ENCODE results near the gene ACTL8. TPM values are rescaled to one million over a fixed set of nuclear protein-coding genes. Genes with fewer than 3 reads are reported as not detected.

The ACTL8 gene
- total and polyA plus RNA-seq, 2 donors, result not detected

- Histone ChIP-seq H3K36me3 (ENCODE audit: insufficient read depth) (no peaks in the 10 kb centered on the region), H3K4me1 (ENCODE audit: insufficient read depth) (no peaks in the 10 kb centered on the region), H3K27ac (ENCODE audit: low read depth) (no peak overlapping the region), H3K4me3 (ENCODE audit: low read depth, low read length) (no peak overlapping the region)
- WGBS, result 77% methylated on average over 4 of the region's 4 CpGs
- DNase-seq (ENCODE audit: extremely low spot score), result no peak
Observed at GRCh38 chr1:17857109-17857499, 102.0 kb downstream of the ACTL8 start.

GRCh38 chr1:17857996-17858395 lies 102.9 kb downstream of the ACTL8 start:
- Histone ChIP-seq H3K27ac (ENCODE audit: low read depth) (no peak overlapping the region), H3K36me3 (ENCODE audit: insufficient read depth) (no peaks in the 10 kb centered on the region), H3K4me3 (ENCODE audit: low read depth, low read length) (no peak overlapping the region), H3K4me1 (ENCODE audit: insufficient read depth) (no peaks in the 10 kb centered on the region)
- no peak for DNase-seq (ENCODE audit: extremely low spot score)
- WGBS, result 48% methylated on average over 5 of the region's 5 CpGs

GRCh38 chr1:17860812-17861211 lies 105.7 kb downstream of the ACTL8 start:
- WGBS, result 90% methylated on average over 1 of the region's 1 CpG
- H3K36me3 ChIP-seq (ENCODE audit: insufficient read depth), result no peaks in the 10 kb centered on the region
- no peak overlapping the region for H3K27ac ChIP-seq (ENCODE audit: low read depth)
- DNase-seq (ENCODE audit: extremely low spot score), result no peak
- no peaks in the 10 kb centered on the region for H3K4me1 ChIP-seq (ENCODE audit: insufficient read depth)
- no peak overlapping the region for H3K4me3 ChIP-seq (ENCODE audit: low read depth, low read length)

- Histone ChIP-seq H3K27ac (ENCODE audit: low read depth) (no peak overlapping the region), H3K4me1 (ENCODE audit: insufficient read depth) (no peaks in the 10 kb centered on the region), H3K36me3 (ENCODE audit: insufficient read depth) (no peaks in the 10 kb centered on the region), H3K4me3 (ENCODE audit: low read depth, low read length) (no peak overlapping the region)
- 21% methylated on average over 3 of the region's 3 CpGs for WGBS
- no peak for DNase-seq (ENCODE audit: extremely low spot score)
Observed at GRCh38 chr1:17861685-17862084, 106.6 kb downstream of the ACTL8 start.

- 64% methylated on average over 2 of the region's 2 CpGs for WGBS
- no peak for DNase-seq (ENCODE audit: extremely low spot score)
- Histone ChIP-seq H3K4me1 (ENCODE audit: insufficient read depth) (no peaks in the 10 kb centered on the region), H3K36me3 (ENCODE audit: insufficient read depth) (no peaks in the 10 kb centered on the region), H3K4me3 (ENCODE audit: low read depth, low read length) (no peak overlapping the region), H3K27ac (ENCODE audit: low read depth) (no peak overlapping the region)
Observed at GRCh38 chr1:17862121-17862520, 107.0 kb downstream of the ACTL8 start.

GRCh38 chr1:17865912-17866739 lies 111.0 kb downstream of the ACTL8 start:
- Histone ChIP-seq H3K36me3 (ENCODE audit: insufficient read depth) (no peaks in the 10 kb centered on the region), H3K4me1 (ENCODE audit: insufficient read depth) (no peaks in the 10 kb centered on the region), H3K4me3 (ENCODE audit: low read depth, low read length) (no peak overlapping the region), H3K27ac (ENCODE audit: low read depth) (no peak overlapping the region)
- WGBS, result 63% methylated on average over 9 of the region's 9 CpGs
- no peak for DNase-seq (ENCODE audit: extremely low spot score)

- Histone ChIP-seq H3K27ac (ENCODE audit: low read depth) (no peak overlapping the region), H3K36me3 (ENCODE audit: insufficient read depth) (no peaks in the 10 kb centered on the region), H3K4me3 (ENCODE audit: low read depth, low read length) (no peak overlapping the region), H3K4me1 (ENCODE audit: insufficient read depth) (no peaks in the 10 kb centered on the region)
- 85% methylated on average over 3 of the region's 3 CpGs for WGBS
- no peak for DNase-seq (ENCODE audit: extremely low spot score)
Observed at GRCh38 chr1:17866740-17867029, 111.6 kb downstream of the ACTL8 start.

GRCh38 chr1:17867470-17867869 lies 112.3 kb downstream of the ACTL8 start:
- Histone ChIP-seq H3K4me3 (ENCODE audit: low read depth, low read length) (no peak overlapping the region), H3K4me1 (ENCODE audit: insufficient read depth) (no peaks in the 10 kb centered on the region), H3K36me3 (ENCODE audit: insufficient read depth) (no peaks in the 10 kb centered on the region), H3K27ac (ENCODE audit: low read depth) (no peak overlapping the region)
- 96% methylated on average over 8 of the region's 8 CpGs for WGBS
- DNase-seq (ENCODE audit: extremely low spot score), result no peak

GRCh38 chr1:17869815-17870214 lies 114.7 kb downstream of the ACTL8 start:
- Histone ChIP-seq H3K36me3 (ENCODE audit: insufficient read depth) (no peaks in the 10 kb centered on the region), H3K27ac (ENCODE audit: low read depth) (no peak overlapping the region), H3K4me1 (ENCODE audit: insufficient read depth) (no peaks in the 10 kb centered on the region), H3K4me3 (ENCODE audit: low read depth, low read length) (no peak overlapping the region)
- 57% methylated on average over 3 of the region's 3 CpGs for WGBS
- DNase-seq (ENCODE audit: extremely low spot score), result no peak

GRCh38 chr1:17870679-17871078 lies 115.5 kb downstream of the ACTL8 start:
- H3K36me3 ChIP-seq (ENCODE audit: insufficient read depth), result no peaks in the 10 kb centered on the region
- no peak overlapping the region for H3K4me3 ChIP-seq (ENCODE audit: low read depth, low read length)
- DNase-seq (ENCODE audit: extremely low spot score), result no peak
- H3K4me1 ChIP-seq (ENCODE audit: insufficient read depth), result no peaks in the 10 kb centered on the region
- H3K27ac ChIP-seq (ENCODE audit: low read depth), result no peak overlapping the region
- 95% methylated on average over 1 of the region's 1 CpG for WGBS

- Histone ChIP-seq H3K36me3 (ENCODE audit: insufficient read depth) (no peaks in the 10 kb centered on the region), H3K4me3 (ENCODE audit: low read depth, low read length) (no peak overlapping the region), H3K27ac (ENCODE audit: low read depth) (no peak overlapping the region), H3K4me1 (ENCODE audit: insufficient read depth) (no peaks in the 10 kb centered on the region)
- 66% methylated on average over 8 of the region's 8 CpGs for WGBS
- DNase-seq (ENCODE audit: extremely low spot score), result no peak
Observed at GRCh38 chr1:17873007-17873675, 118.0 kb downstream of the ACTL8 start.

- Histone ChIP-seq H3K27ac (ENCODE audit: low read depth) (no peak overlapping the region), H3K4me3 (ENCODE audit: low read depth, low read length) (no peak overlapping the region), H3K4me1 (ENCODE audit: insufficient read depth) (no peaks in the 10 kb centered on the region), H3K36me3 (ENCODE audit: insufficient read depth) (no peaks in the 10 kb centered on the region)
- WGBS, result 63% methylated on average over 1 of the region's 1 CpG
- no peak for DNase-seq (ENCODE audit: extremely low spot score)
Observed at GRCh38 chr1:17874231-17874630, 119.1 kb downstream of the ACTL8 start.

GRCh38 chr1:17874710-17875109 lies 119.6 kb downstream of the ACTL8 start:
- no peaks in the 10 kb centered on the region for H3K4me1 ChIP-seq (ENCODE audit: insufficient read depth)
- 21% methylated on average over 5 of the region's 5 CpGs for WGBS
- DNase-seq (ENCODE audit: extremely low spot score), result no peak
- no peak overlapping the region for H3K4me3 ChIP-seq (ENCODE audit: low read depth, low read length)
- H3K36me3 ChIP-seq (ENCODE audit: insufficient read depth), result no peaks in the 10 kb centered on the region
- no peak overlapping the region for H3K27ac ChIP-seq (ENCODE audit: low read depth)

- no peak for DNase-seq (ENCODE audit: extremely low spot score)
- H3K27ac ChIP-seq (ENCODE audit: low read depth), result no peak overlapping the region
- H3K4me3 ChIP-seq (ENCODE audit: low read depth, low read length), result no peak overlapping the region
- H3K4me1 ChIP-seq (ENCODE audit: insufficient read depth), result no peaks in the 10 kb centered on the region
- H3K36me3 ChIP-seq (ENCODE audit: insufficient read depth), result no peaks in the 10 kb centered on the region
- WGBS, result 60% methylated on average over 5 of the region's 5 CpGs
Observed at GRCh38 chr1:17875171-17875881, 120.2 kb downstream of the ACTL8 start.

All from urinary bladder (tissue), 4 donors.